Bronchial epithelial cell (primary cell): ENCODE results near the gene MYLK2. TPM values are rescaled to one million over a fixed set of nuclear protein-coding genes. Genes with fewer than 3 reads are reported as not detected.
A peak's percentile ranks its signal among the peaks of the same experiment; 100 is the strongest.

ENCODE experiments used
- DNase-seq: peaks from one replicate; pipeline ENCODE4 v3.0.0-alpha.2; 2010; ENCODE audit warnings: low read depth
- FAIRE-seq: peaks from 2 replicates; lab custom pipeline; 2011; peaks lifted over from hg19 to GRCh38; lab: Jason Lieb, UNC
- H3K27me3 ChIP-seq: 2 replicates; pipeline ENCODE4 v1.5.1; 2011; ENCODE audit warnings: low read length; ENCODE audit not compliant: control insufficient read depth, insufficient read depth
- H3K36me3 ChIP-seq: 2 replicates; pipeline ENCODE4 v1.5.1; 2011; ENCODE audit warnings: low read length; ENCODE audit not compliant: control insufficient read depth, insufficient read depth
- H3K4me3 ChIP-seq: 2 replicates; pipeline ENCODE4 v1.5.1; 2011; ENCODE audit warnings: mild to moderate bottlenecking, low read depth, low read length, control low read depth
- total RNA-seq: library from RNA; depleted of rRNA; stranded (reverse); fragments of >200 nt; gene quantifications from 2 replicates; pipeline ENCODE4 v1.2.1, GENCODE V29; 2014
- TF ChIP-seq, protein P1 (sequence below): IDR thresholded peaks from 2 replicates; pipeline ENCODE4 v1.5.1; 2011; ENCODE audit warnings: mild to moderate bottlenecking, moderate library complexity, low read length, control low read depth, inconsistent platforms; ENCODE audit not compliant: insufficient read depth, severe bottlenecking

Gene MYLK2
- total RNA-seq, 1 donor from 2014 or later, result not detected

DNA sequence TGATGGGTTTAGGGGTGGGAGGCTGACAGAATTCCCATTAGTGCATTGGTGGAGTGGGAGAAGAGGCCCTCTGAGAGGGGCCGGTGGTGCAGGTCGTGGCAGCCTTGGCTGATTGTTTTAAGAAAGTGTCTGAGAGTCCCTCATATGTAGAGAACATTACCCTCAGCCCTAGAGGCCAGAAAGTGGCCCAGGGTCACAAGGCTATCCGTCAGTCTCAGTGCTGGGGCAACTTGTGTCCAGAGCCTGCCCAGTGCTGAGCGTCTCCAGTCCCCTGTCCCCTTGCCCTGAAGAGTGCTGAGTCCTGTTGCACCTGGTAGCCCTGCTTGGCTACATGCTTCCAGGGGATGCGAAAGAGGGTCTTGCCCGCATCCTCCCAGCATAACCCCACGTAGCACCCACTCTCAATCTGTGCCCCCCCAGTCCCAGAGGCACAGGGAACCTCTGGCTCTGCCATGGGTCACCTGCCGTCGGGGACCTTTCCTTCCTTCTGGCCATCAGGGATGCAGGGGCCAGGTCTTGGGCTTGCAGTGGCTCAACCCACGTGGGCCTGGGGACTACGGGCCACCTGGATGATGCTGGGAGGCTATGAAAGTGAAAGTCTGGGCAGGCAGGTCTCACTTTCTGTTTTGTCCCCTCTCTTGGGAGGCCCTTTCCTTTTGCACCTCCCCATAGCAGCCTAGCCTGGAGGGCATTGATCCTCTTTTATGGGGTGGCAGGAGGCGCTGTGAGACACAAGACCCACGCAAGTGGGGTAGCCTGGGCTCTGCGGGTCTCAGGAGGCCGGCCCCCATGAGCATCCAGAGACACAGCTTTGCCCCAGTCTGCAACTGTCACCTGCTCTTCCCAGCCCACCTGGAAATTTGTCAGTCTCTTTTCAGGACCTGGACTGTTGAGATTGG, 39.0 kb downstream of the MYLK2 start:
- DNase-seq (no peak), FAIRE-seq (no peak)
- peaks cover 6% of the 10 kb centered on the region for H3K27me3 ChIP-seq
- no peaks in the 10 kb centered on the region for H3K36me3 ChIP-seq
- H3K4me3 ChIP-seq, result no peak overlapping the region
- TF ChIP-seq, protein P1, sequence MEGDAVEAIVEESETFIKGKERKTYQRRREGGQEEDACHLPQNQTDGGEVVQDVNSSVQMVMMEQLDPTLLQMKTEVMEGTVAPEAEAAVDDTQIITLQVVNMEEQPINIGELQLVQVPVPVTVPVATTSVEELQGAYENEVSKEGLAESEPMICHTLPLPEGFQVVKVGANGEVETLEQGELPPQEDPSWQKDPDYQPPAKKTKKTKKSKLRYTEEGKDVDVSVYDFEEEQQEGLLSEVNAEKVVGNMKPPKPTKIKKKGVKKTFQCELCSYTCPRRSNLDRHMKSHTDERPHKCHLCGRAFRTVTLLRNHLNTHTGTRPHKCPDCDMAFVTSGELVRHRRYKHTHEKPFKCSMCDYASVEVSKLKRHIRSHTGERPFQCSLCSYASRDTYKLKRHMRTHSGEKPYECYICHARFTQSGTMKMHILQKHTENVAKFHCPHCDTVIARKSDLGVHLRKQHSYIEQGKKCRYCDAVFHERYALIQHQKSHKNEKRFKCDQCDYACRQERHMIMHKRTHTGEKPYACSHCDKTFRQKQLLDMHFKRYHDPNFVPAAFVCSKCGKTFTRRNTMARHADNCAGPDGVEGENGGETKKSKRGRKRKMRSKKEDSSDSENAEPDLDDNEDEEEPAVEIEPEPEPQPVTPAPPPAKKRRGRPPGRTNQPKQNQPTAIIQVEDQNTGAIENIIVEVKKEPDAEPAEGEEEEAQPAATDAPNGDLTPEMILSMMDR, result no peak

- Histone ChIP-seq H3K36me3 (no peaks in the 10 kb centered on the region), H3K4me3 (no peak overlapping the region), H3K27me3 (peaks cover 6% of the 10 kb centered on the region)
- TF ChIP-seq, protein P1, result no peak
- no peak for FAIRE-seq
- no peak for DNase-seq
Measured at GRCh38 chr20:31858760-31859083, 39.6 kb downstream of the MYLK2 start.

DNA sequence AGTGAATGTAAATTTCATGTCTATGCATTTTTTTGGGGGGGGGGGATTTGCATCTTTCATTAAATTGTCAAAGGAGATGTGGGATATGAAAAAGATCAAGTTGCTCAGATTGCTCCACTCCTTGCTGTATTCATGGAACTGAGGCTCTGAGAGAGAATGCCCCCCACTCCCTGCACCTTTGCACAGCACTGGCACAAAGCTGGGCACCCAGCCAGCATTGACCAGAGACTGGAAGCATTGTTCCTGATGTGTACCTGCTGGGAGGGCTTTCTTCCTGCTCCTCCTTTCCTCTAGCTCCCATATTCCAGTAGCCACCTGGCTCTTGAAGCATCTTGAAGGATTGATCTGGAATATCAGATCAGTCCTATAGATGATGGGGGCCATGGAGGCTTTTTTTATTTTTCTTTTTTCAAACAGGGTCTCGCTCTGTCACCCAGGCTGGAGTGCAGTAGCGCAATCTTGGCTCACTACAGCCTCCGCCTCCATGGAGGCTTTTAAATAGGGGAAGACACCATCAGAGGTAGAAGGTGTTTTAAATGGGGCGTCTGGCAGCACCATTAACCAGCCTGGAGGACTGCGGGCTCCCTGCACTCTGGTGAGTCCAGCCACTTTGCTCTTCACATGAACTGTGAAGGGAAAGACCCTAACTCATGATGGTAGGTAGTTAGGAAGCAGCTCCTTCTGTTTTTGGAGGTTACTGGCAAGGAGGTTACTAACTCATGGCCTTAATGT, 40.3 kb downstream of the MYLK2 start:
- TF ChIP-seq, protein P1, result no peak
- Histone ChIP-seq H3K36me3 (no peaks in the 10 kb centered on the region), H3K4me3 (no peak overlapping the region), H3K27me3 (peaks cover 6% of the 10 kb centered on the region)
- no peak for DNase-seq
- FAIRE-seq, result no peak

- DNase-seq (no peak), FAIRE-seq (no peak)
- Histone ChIP-seq H3K4me3 (no peak overlapping the region), H3K36me3 (no peaks in the 10 kb centered on the region), H3K27me3 (peaks cover 6% of the 10 kb centered on the region)
- TF ChIP-seq, protein P1, result no peak
Measured at GRCh38 chr20:31859998-31860380, 40.8 kb downstream of the MYLK2 start.

- H3K36me3 ChIP-seq, result no peaks in the 10 kb centered on the region
- peak; percentile 60 for DNase-seq
- TF ChIP-seq, protein P1, result no peak
- no peak for FAIRE-seq
- no peak overlapping the region for H3K4me3 ChIP-seq
- peaks cover 6% of the 10 kb centered on the region for H3K27me3 ChIP-seq
Measured at GRCh38 chr20:31860390-31861134, 41.4 kb downstream of the MYLK2 start.
